Measurements from ENCODE around the gene CMC2.

- TF ChIP-seq CTCF (tag by site-specific recombination; IDR thresholded peaks at IDR 0.05) (no peak), ZFP3 (tag by site-specific recombination; IDR thresholded peaks at IDR 0.05; ENCODE audit: low read depth) (no peak), ZNF274 (IDR thresholded peaks at IDR 0.05; ENCODE audit: low read length) (no peak), ZNF274 (tag by site-specific recombination; IDR thresholded peaks at IDR 0.05; ENCODE audit: borderline replicate concordance) (no peak), ZBTB1 (tag by site-specific recombination; IDR thresholded peaks at IDR 0.05) (no peak), SCRT2 (tag by site-specific recombination; IDR thresholded peaks at IDR 0.05) (no peak), ZNF571 (tag by site-specific recombination; IDR thresholded peaks at IDR 0.05) (no peak), ZNF133 (tag by site-specific recombination; IDR thresholded peaks at IDR 0.05) (no peak), ZNF266 (tag by site-specific recombination; IDR thresholded peaks at IDR 0.05; ENCODE audit: low read depth) (no peak)
Observed at GRCh38 chr16:81036751-81037350, 30.2 kb upstream of the CMC2 start.
